GM21367 (cell line): ENCODE results near the gene ACTR2.
"Not testable (repeated sequence)": the region's sequence is repeated elsewhere in the genome, so short reads cannot be mapped to it uniquely, and the experiment has no call there.

Experiments used
- ATAC-seq: cut with Tn5 transposase; IDR thresholded peaks from one replicate; pipeline ENCODE4 v1.9.1; 2021; ENCODE audit not compliant: unreplicated experiment

ACTR2 gene

DNA sequence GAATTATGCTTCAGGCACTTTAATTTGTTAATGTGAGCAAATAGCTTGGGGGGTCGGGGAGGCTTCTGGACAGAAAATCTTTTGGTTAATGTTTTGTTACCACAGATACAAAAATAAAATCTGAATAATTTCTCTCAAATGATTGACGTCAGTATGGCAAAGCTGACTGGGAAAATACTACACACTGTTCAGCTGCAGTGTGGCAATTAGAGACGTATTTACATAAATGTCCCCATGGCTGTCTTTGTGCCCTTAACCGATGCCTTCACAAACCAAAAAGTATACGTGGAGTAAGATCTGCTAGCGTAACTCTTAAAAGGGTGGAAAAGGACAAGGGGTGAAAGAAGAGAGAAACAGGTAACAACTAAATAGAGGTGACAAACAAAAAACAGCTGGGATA, 83.4 kb downstream of the ACTR2 start:
- no peak for ATAC-seq

DNA sequence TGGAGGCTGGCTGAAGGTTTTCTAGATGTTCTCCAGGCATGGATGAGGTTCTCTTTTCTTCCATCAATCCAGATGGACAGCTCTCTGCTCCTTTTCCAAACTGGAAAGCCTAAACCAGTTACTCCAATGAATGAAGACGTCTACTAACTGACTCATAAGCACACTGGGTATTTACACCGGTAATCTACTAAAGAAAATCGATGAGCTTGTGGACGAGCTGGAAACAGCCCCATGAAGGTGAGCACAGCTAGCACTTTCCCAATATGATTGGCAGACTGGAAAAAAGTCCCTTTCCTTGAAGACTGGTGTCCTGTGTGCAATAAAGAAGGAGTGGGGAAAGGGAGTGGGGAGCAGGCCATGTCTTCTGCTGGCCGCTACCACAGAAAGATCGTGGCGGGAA, 84.0 kb downstream of the ACTR2 start:
- ATAC-seq, result no peak

DNA sequence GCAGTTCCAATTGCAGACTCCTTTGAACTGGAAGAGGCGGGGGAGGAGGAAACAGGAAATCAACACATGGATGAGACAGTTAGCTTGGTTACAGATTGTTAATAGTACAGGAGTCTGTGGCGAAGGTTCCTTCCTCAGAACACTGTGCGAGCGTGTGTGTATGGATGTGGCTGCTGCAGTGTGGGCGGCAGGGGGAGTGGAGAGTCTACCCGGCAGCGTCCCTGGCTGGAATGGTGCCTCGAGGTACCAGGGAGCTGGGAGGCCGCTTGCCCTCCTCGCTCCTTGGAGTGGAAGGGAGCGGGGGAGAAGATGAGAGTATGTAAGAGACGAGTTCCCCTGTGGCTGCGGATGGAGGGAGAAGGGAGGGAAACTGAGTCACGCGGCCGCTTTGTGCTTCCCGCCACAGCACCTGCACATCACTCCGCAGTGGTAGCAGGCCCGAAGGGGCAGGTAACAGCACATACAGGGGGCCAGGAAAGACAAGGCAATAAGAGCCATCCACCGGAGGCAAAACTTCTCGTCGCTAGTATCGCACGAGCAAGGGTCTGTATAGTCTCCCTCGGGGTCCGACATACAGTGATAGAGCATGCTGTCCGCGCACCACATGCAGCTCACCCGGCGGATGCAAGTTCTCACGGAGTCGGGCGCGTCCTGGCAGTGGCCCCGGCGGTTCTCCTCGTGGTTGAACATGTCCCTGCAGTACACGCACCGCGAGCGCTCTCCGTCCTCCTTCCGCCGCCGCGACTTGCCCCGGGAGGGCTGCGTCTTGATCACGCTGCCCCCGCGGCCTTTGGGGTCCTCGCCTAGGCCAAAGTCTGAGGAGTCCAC, 85.7 kb downstream of the ACTR2 start:
- ATAC-seq, result no peak

DNA sequence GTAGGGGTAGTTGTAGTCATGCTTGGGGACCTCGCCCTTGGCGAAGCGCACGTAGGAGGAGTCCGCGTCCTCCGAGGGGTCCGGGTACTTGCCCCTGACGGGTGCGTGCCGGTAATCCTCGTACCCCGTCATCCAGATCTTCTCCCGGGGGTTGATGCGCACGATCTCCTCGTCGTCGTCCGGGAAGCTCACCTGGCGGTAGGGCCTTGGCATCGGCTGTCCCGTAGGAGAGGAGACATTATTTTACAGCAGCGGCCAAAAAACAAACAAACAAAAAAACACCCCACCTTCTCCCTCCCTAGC, 86.3 kb downstream of the ACTR2 start:
- ATAC-seq, result no peak

DNA sequence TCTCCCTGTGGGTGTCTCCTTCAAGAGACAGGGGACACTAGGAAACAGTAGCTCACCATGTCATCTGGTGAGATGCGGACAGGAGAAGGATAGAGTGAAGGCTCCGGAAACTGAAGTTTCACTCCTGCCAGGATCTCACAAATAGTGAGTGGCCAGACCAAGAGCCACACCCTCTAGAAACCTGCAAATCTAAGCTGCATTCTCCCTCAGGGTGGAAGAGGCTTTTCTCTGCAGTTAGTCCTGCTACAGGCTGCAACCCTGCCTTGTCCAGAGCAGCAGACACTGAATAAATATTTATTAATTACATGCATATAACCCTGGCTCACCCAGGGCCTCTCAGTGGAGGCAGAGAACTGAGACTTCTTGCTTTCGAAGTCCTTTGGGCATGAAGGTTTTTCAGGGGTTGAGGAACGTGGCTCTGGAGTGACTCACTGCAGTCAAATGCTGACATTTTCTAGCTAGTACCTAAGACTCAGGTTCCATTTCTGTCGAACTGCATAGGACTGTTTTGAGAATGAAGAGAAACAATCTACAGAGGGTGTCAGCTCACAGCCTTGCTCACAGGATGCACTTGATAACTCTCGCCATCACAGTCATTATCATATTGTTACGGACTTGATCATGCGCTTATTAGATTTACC, 87.3 kb downstream of the ACTR2 start:
- ATAC-seq, result no peak

DNA sequence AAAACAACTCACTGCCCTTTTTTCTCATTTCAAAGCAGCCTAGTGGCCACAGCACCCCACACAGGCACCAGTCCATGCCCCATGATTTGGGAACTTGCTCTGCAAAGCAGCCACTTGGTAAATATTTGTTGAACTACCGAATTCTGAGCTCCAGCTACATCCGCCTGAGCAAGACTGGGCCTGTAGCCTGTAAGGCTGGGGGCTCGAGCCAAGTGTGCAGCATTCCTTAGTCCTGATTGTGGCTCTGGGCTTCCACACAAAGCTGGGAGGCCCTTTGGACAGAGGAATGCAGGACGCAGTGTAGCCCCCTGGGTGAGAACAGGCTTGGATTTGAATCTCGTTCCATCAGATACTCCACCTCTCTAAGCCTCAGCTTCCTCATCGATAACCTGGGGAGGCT, 88.4 kb downstream of the ACTR2 start:
- no peak for ATAC-seq

DNA sequence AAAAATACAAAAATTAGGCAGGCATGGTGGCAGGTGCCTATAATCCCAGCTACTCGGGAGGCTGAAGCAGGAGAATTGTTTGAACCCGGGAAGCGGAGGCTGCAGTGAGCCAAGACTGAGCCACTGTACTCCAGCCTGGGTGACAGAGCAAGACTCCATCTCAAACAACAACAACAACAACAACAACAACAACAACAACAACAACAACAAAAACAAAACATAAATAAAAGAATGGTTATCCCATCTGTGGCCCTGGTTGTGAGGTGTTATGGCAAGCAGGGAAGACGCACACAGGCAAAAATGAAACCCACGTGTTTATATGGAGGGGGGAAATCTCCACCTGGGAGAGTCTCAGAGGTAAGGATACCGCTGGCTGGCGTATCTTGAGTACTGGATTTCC, 89.7 kb downstream of the ACTR2 start:
- not testable (repeated sequence) for ATAC-seq

DNA sequence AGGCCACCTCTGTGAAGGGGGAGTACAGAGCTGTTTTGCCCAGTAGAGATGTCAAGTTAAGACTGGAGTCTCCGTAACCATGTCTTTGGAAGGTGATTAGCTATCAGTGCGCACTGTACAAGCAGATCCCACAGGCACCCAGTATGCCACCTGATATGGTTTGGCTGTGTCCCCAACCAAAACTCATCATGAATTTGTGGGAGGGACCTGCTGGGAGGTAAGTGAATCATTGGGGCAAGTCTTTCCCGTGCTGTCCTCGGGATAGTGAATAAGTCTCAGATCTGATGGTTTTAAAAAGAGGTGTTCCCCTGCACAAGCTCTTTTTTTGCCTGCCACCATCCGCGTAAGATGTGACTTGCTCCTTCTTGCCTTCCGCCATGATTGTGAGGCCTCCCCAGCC, 90.2 kb downstream of the ACTR2 start:
- no peak for ATAC-seq

DNA sequence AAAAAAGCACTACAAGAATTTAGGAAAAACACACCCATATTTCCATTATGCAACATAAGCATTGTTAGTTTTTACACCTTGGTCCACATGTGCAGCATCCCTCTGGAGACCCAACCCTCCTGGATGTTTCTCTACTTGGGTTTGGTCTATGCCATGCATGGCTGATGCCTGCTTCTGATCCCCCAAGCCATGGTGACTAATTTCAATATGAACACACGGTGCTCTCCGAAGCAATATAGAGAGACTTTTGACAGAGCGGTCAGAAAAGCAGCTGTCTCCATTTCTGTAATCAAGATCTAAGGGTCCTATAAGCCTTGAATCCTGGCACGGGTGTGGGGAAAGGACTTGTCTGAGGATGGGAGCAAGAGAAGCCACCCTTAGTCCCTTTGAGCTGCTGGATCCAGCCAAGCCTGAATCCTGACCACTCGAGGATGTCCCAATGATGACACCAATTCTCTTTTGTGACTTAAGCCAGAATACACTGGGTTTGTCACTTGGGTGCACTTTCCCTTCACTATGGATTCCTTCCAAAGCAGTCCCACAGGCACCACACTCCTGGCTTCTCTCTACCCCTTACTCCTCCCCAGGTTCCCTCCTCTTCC, 91.5 kb downstream of the ACTR2 start:
- no peak for ATAC-seq

DNA sequence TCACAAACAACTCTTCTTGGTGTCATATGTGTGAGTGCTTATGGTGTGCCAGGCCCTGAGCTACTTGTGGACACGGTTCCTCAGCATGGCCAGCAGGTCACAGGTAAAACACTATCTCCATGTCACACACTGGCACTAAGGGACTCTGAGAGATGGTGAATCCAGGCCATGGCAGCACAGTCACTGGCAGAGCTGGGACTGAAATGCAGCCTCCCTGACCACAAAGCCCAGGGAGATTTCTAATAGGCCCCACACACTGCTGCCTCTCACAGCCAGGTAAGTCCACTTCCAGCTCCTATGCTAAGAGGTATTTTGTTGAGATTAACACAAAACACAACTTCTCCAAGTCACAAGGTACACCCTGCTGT, 92.0 kb downstream of the ACTR2 start:
- no peak for ATAC-seq

DNA sequence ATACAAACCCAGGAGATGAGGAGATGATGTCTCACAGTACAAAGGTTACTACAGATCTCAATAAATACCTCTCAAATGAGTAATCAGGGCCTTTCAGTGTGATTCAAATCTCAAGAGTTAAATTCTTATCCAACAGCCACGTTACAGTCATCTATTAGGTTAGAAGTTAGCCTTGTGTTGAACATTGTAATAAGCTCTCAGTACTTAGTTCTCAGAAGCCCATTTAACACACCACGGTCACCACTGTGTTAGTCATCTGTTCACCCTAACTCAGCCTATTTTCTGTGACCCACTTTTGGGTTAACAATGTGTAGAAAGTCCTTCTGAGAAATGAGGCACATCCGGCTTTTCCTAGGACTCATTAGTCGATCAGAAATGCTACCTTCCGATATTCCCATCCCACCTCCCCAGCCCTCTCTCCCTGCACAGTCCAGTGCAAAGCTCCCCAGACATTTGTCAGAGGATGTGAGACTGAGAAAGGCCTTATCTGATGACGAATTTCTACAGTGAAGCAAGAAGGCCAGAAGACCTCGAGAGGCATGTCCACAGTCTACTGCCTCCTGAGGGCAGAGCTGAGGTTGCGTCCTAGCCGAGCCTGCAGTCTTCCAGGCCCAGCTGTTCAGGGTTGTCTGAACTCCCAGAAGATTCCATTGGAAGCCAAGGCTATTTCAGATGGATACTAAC, 92.6 kb downstream of the ACTR2 start:
- ATAC-seq, result peak; percentile 58
